GM06990 (cell line): Measurements from ENCODE around the gene ZNF609.
"Not testable (repeated sequence)": the region's sequence is repeated elsewhere in the genome, so short reads cannot be mapped to it uniquely, and the experiment has no call there.

Experiments
- DNase-seq: peaks from one replicate; pipeline ENCODE4 v3.0.0-alpha.2; 2011; ENCODE audit not compliant: insufficient read length; ENCODE audit errors: extremely low read depth
- H3K27me3 ChIP-seq: replicated peaks from 2 replicates; pipeline ENCODE4 v1.6.0; 2011; ENCODE audit warnings: low read length; ENCODE audit not compliant: control insufficient read depth, insufficient read depth
- H3K36me3 ChIP-seq: 2 replicates; pipeline ENCODE4 v1.5.1; 2011; ENCODE audit warnings: low read length; ENCODE audit not compliant: control insufficient read depth, insufficient read depth
- H3K4me3 ChIP-seq: replicated peaks from 2 replicates; pipeline ENCODE4 v1.5.1; 2011; ENCODE audit warnings: low read depth, mild to moderate bottlenecking, control low read depth, low read length
- TF ChIP-seq, protein P1 (sequence below): IDR thresholded peaks from 2 replicates; pipeline ENCODE4 v1.5.1; 2011; ENCODE audit warnings: low read length, control low read depth, mild to moderate bottlenecking, inconsistent platforms; ENCODE audit not compliant: insufficient read depth, poor library complexity, severe bottlenecking

Gene ZNF609

DNA sequence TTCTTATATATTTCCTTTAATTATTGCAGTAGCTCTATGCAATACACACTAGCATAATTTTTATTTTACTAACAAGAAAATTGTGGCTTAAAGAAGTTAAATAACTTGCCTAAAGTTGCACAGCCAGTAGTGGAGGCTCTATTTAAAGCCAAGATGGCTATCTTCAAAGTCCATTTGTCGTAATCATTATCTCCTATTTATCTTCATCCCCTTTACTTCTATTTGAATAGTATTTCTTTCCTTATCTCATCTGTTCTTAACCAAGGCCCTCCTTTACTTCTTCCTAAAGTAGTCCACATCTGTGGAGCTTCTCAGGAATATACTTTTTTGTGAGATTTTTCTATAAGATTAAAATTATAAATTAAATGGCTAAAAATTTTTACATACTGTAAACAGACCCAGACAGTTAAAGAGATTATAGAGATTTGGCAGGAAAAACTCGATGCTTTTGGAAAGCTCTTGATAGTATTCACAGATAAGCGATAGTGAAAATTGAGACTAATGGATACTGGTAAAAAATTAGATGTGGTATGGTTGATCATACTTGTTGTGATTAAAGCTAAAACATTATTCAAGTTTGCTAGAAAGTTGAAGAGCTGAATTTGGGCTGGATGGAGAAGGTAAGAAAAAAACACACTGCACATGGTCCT is 129.2 kb downstream of the ZNF609 start:
- Histone ChIP-seq H3K36me3 (no peaks in the 10 kb centered on the region), H3K4me3 (no peak overlapping the region), H3K27me3 (no peaks in the 10 kb centered on the region)
- TF ChIP-seq, protein P1, sequence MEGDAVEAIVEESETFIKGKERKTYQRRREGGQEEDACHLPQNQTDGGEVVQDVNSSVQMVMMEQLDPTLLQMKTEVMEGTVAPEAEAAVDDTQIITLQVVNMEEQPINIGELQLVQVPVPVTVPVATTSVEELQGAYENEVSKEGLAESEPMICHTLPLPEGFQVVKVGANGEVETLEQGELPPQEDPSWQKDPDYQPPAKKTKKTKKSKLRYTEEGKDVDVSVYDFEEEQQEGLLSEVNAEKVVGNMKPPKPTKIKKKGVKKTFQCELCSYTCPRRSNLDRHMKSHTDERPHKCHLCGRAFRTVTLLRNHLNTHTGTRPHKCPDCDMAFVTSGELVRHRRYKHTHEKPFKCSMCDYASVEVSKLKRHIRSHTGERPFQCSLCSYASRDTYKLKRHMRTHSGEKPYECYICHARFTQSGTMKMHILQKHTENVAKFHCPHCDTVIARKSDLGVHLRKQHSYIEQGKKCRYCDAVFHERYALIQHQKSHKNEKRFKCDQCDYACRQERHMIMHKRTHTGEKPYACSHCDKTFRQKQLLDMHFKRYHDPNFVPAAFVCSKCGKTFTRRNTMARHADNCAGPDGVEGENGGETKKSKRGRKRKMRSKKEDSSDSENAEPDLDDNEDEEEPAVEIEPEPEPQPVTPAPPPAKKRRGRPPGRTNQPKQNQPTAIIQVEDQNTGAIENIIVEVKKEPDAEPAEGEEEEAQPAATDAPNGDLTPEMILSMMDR, result no peak
- no peak for DNase-seq

GRCh38 chr15:64592845-64593244 is 132.5 kb downstream of the ZNF609 start:
- DNase-seq, H3K27me3 ChIP-seq, H3K36me3 ChIP-seq, H3K4me3 ChIP-seq: not testable (repeated sequence)

- TF ChIP-seq, protein P1, result no peak
- peak; percentile 24 for DNase-seq
- peak overlapping the region; percentile 44 for H3K4me3 ChIP-seq
- no peaks in the 10 kb centered on the region for H3K36me3 ChIP-seq
- no peaks in the 10 kb centered on the region for H3K27me3 ChIP-seq
These were observed 136.5 kb downstream of the ZNF609 start for GRCh38 chr15:64596701-64597476.

DNA sequence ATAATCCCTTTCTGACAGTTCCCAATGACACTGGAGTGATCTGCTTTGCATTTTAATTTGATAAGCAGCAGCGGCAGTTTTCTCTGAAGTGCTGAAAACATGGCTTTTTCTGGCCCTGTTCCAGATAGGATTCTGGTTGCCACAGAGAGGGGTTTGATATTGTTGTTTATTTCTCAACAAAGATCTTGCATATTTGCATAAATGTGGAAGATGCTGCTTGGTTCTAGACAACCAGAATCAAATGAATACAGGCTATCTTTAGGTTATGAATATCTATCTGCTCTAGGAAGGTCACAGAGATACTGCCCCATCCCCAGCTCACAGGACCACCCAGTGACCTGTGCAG is 137.1 kb downstream of the ZNF609 start:
- Histone ChIP-seq H3K27me3 (no peaks in the 10 kb centered on the region), H3K36me3 (no peaks in the 10 kb centered on the region), H3K4me3 (no peak overlapping the region; the same call in 1 of the 2 replicates)
- DNase-seq, result no peak
- TF ChIP-seq, protein P1, result no peak

DNA sequence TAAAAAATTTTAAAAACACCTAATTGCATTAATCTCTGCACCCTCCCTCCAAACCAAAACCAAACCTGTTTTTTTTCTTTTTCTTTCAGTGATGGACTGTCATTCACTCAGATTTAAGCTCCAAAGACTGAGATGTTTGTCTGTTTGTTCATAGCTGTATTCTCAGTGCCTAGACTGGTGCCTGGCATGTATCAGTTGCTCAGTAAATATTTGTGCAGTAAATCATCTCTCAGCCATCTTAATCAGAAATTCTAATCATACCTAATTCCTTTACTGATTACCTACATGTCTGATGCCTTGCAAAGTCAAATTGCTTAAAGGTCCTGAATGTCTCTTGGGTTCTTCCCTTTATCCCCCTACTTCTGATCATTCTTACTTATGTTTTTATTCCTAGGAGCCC is 138.8 kb downstream of the ZNF609 start:
- DNase-seq, result no peak
- Histone ChIP-seq H3K27me3 (no peaks in the 10 kb centered on the region), H3K36me3 (no peaks in the 10 kb centered on the region), H3K4me3 (no peak overlapping the region)
- TF ChIP-seq, protein P1, result no peak

DNA sequence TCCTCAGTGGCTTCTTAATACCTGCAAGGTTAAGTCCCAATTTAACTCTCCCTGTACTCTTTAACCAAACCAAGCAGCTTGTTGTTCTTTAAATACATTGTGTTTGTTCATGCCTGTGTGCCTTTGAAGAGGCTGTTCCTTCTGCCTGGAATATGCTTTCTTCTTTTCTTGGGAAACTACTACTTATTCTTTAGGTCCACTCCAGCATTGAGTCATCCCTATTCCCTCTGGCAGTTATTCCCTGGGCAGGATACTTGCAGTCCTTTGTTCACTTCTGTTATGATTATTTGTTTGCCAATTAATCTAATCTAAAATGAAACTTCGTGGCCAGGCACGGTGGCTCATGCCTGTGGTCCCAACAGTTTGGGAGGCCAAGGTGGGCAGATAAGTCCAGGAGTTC is 139.3 kb downstream of the ZNF609 start:
- Histone ChIP-seq H3K27me3 (no peaks in the 10 kb centered on the region), H3K36me3 (no peaks in the 10 kb centered on the region), H3K4me3 (no peak overlapping the region)
- TF ChIP-seq, protein P1, result no peak
- DNase-seq, result no peak
